Endothelial cell (in vitro differentiated cells): ENCODE measurements around the gene TENM4. TPM values are rescaled to one million over a fixed set of nuclear protein-coding genes. Genes with fewer than 3 reads are reported as not detected.

ENCODE experiments used
- DNase-seq: peaks from one replicate; pipeline ENCODE4 v3.0.0; 2021; ENCODE audit warnings: low spot score
- H3K27ac Mint-ChIP-seq: one replicate; pipeline ENCODE4 v1.8.0; 2021; ENCODE audit warnings: mixed read lengths, inconsistent platforms; ENCODE audit not compliant: unreplicated experiment
- H3K27me3 Mint-ChIP-seq: one replicate; pipeline ENCODE4 v1.8.0; 2021; ENCODE audit warnings: mild to moderate bottlenecking, moderate library complexity, mixed read lengths, inconsistent platforms; ENCODE audit not compliant: unreplicated experiment
- H3K36me3 Mint-ChIP-seq: one replicate; pipeline ENCODE4 v1.8.0; 2021; ENCODE audit warnings: mild to moderate bottlenecking, low read depth, mixed read lengths, inconsistent platforms; ENCODE audit not compliant: unreplicated experiment
- H3K4me1 Mint-ChIP-seq: one replicate; pipeline ENCODE4 v1.8.0; 2021; ENCODE audit warnings: mild to moderate bottlenecking, mixed read lengths, inconsistent platforms; ENCODE audit not compliant: unreplicated experiment
- H3K4me3 Mint-ChIP-seq: one replicate; pipeline ENCODE4 v1.8.0; 2021; ENCODE audit warnings: mild to moderate bottlenecking, mixed read lengths, inconsistent platforms; ENCODE audit not compliant: unreplicated experiment
- H3K9me3 Mint-ChIP-seq: one replicate; pipeline ENCODE4 v1.8.0; 2021; ENCODE audit warnings: mixed read lengths, inconsistent platforms; ENCODE audit not compliant: unreplicated experiment
- CTCF ChIP-seq: fragments of 200-600 bp; sonication (generic); IDR thresholded peaks from one replicate; pipeline ENCODE4 v1.5.0; 2021; ENCODE audit warnings: antibody characterized with exemption; ENCODE audit not compliant: unreplicated experiment
- total RNA-seq: library from RNA; stranded (reverse); fragmentation: NEBNext Ultra II Directional; extraction: Animal tissue kit (Norgen Biotek cat#: 25700); gene quantifications from one replicate; pipeline ENCODE4 v1.2.1, GENCODE V29; 2021; ENCODE audit not compliant: unreplicated experiment

TENM4 gene
- total RNA-seq, 1 donor from 2014 or later: 1.8 TPM

GRCh38 chr11:78789375-78789774 lies 651.5 kb downstream of the TENM4 start:
- H3K27ac Mint-ChIP-seq: no peak overlapping the region
- H3K27me3 Mint-ChIP-seq: peaks cover 1% of the 10 kb centered on the region
- H3K9me3 Mint-ChIP-seq: no peaks in the 10 kb centered on the region
- no peaks in the 10 kb centered on the region for H3K36me3 Mint-ChIP-seq
- H3K4me1 Mint-ChIP-seq: peaks cover 28% of the 10 kb centered on the region
- DNase-seq: no peak
- no peak for TF ChIP-seq CTCF
- no peak overlapping the region for H3K4me3 Mint-ChIP-seq

DNA sequence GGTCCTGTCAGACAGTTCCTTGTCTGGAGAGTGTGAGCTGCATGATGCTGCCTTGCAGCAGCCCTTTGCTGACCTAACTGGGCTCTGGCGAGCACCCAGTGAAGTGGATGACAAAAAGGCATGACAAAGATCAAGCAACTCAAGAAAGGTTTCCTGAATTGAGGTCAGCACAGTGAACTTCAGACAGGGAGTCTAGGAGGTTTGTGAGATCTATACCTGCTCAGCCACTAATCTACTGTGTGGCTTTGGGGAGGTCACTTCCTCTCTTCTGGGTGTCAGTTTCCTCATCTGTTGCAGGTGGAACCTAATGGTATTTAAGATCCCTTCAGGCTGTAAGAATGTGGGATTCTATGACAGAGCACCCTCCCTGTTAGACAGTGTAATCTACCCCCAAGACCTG lies 652.3 kb downstream of the TENM4 start:
- DNase-seq: no peak

DNA sequence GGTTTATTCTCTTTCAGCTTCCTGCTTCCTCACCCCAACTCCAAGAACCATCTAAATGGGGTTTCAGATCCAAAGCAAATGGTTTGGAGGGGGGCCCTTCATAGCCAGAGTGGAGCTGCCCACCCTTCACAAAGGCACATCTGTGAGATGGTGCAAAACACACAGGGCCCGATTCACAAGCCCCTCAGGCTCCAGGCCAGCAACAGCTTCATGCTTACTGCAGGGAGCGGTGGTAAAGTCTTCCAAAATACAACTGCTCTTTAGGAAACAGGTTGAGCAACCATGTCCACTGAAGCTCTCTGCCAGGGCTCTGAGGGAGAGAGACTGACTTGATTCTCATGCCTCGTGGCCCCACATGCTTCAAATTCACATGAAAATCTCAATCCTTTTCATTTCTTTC lies 653.1 kb downstream of the TENM4 start:
- H3K4me3 Mint-ChIP-seq: no peak overlapping the region
- no peaks in the 10 kb centered on the region for H3K9me3 Mint-ChIP-seq
- DNase-seq: no peak
- H3K4me1 Mint-ChIP-seq: peaks cover 37% of the 10 kb centered on the region
- no peaks in the 10 kb centered on the region for H3K27me3 Mint-ChIP-seq
- no peaks in the 10 kb centered on the region for H3K36me3 Mint-ChIP-seq
- no peak overlapping the region for H3K27ac Mint-ChIP-seq
- TF ChIP-seq CTCF: no peak

More for the DNA sequence above, 652.3 kb downstream of the TENM4 start:
- peaks cover 37% of the 10 kb centered on the region for H3K4me1 Mint-ChIP-seq
- no peaks in the 10 kb centered on the region for H3K27me3 Mint-ChIP-seq
- TF ChIP-seq CTCF: no peak
- H3K4me3 Mint-ChIP-seq: no peak overlapping the region
- H3K27ac Mint-ChIP-seq: no peak overlapping the region
- H3K9me3 Mint-ChIP-seq: no peaks in the 10 kb centered on the region
- H3K36me3 Mint-ChIP-seq: no peaks in the 10 kb centered on the region

- Mint-ChIP-seq H3K27ac (no peak overlapping the region), H3K4me3 (no peak overlapping the region)
These were observed 654.1 kb downstream of the TENM4 start for GRCh38 chr11:78786746-78787145.

DNA sequence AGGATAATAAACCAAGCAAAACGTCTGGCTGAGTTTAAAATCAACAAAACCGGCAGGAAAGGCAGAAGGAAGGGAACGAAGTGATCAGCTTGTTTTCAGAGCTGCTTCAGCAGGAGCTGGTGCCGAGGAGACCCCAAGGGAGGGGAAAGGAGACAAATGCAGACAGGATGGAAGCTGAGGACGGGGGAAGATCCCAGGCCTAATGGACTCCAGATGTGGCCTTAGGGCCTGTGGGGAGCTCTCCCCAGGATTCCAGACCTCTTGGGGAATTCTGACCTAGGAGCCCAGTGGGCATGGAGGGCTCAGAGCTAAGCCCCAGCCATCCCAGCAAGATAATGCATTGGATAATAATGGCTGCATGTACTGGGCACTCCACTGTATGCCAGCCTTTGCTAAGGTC lies 654.7 kb downstream of the TENM4 start:
- Mint-ChIP-seq H3K9me3 (no peaks in the 10 kb centered on the region), H3K27ac (peak overlapping the region; percentile 1), H3K27me3 (no peaks in the 10 kb centered on the region), H3K4me1 (peaks cover 37% of the 10 kb centered on the region), H3K4me3 (no peak overlapping the region), H3K36me3 (no peaks in the 10 kb centered on the region)
- DNase-seq: no peak
- no peak for TF ChIP-seq CTCF

More at GRCh38 chr11:78786746-78787145, 654.1 kb downstream of the TENM4 start:
- no peaks in the 10 kb centered on the region for H3K27me3 Mint-ChIP-seq
- H3K9me3 Mint-ChIP-seq: no peaks in the 10 kb centered on the region
- no peaks in the 10 kb centered on the region for H3K36me3 Mint-ChIP-seq
- peaks cover 37% of the 10 kb centered on the region for H3K4me1 Mint-ChIP-seq
- no peak for TF ChIP-seq CTCF
- no peak for DNase-seq
